Measurements from ENCODE around the gene ARAP2.
"Not testable (repeated sequence)": the region's sequence is repeated elsewhere in the genome, so short reads cannot be mapped to it uniquely, and the experiment has no call there.

The ARAP2 gene

DNA sequence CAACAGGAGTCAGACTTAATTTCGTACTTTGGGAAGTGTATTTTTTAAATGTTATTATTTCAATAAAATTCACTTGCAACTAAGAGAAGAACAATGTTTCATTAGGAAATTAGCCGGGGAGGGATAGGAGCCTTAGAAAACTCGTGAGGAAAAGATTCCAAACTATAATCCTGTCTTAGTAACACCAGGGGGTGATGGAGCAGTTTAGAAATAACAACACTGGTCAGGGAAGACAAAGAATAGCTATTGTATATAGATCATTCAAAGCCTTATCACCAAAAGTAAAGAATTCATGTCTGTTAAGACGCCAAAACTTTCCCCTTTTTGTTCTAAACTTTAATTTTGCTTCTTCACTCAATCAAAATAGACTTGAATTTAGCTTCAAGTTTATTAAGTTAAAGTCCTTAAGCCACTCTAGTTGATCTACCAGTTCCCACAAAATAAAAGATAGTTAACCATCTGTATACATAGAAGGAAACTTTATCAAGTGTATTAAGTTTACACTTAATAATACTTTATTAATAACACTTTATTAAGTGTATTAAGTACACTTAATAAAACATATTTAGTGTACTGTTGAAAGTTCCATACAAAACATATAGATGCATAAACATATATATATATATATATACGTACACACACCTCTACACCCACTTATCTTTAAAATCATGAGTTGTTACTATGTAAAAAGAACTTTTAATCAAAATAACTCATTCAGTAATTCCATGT is 60.5 kb downstream of the ARAP2 start:
- Histone ChIP-seq H3K4me1 (ENCODE audit: insufficient read depth, low read length) (no peaks in the 10 kb centered on the region), H4K20me1 (ENCODE audit: insufficient read depth, low read length) (no peaks in the 10 kb centered on the region), H3K9me3 (ENCODE audit: insufficient read depth, low read length, severe bottlenecking) (no peaks in the 10 kb centered on the region), H3K79me2 (ENCODE audit: insufficient read depth, low read length) (no peaks in the 10 kb centered on the region), H3K4me2 (ENCODE audit: insufficient read depth, low read length) (no peak overlapping the region), H3K27ac (ENCODE audit: low read length) (no peak overlapping the region), H3K36me3 (ENCODE audit: insufficient read depth, low read length) (peaks cover 44% of the 10 kb centered on the region), H3K4me3 (ENCODE audit: low read depth in 1 of 2, low read length in 2 of 2) (no peak overlapping the region), H3K9ac (ENCODE audit: low read depth, low read length) (no peak overlapping the region), H3K27me3 (ENCODE audit: insufficient read depth, low read length, poor library complexity) (no peaks in the 10 kb centered on the region), H2AFZ (ENCODE audit: low read depth, low read length) (no peak overlapping the region)
- no peak for ATAC-seq (ENCODE audit: insufficient read depth, low read depth)
- no peak for DNase-seq
- no peak for TF ChIP-seq EZH2 (IDR thresholded peaks at IDR 0.05; ENCODE audit: borderline replicate concordance, low read depth, low read length, severe bottlenecking)
- TF ChIP-seq, protein P1, sequence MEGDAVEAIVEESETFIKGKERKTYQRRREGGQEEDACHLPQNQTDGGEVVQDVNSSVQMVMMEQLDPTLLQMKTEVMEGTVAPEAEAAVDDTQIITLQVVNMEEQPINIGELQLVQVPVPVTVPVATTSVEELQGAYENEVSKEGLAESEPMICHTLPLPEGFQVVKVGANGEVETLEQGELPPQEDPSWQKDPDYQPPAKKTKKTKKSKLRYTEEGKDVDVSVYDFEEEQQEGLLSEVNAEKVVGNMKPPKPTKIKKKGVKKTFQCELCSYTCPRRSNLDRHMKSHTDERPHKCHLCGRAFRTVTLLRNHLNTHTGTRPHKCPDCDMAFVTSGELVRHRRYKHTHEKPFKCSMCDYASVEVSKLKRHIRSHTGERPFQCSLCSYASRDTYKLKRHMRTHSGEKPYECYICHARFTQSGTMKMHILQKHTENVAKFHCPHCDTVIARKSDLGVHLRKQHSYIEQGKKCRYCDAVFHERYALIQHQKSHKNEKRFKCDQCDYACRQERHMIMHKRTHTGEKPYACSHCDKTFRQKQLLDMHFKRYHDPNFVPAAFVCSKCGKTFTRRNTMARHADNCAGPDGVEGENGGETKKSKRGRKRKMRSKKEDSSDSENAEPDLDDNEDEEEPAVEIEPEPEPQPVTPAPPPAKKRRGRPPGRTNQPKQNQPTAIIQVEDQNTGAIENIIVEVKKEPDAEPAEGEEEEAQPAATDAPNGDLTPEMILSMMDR (IDR thresholded peaks at IDR 0.05; ENCODE audit: borderline replicate concordance, extremely low read depth, low read length, poor library complexity, severe bottlenecking) = no peak

DNA sequence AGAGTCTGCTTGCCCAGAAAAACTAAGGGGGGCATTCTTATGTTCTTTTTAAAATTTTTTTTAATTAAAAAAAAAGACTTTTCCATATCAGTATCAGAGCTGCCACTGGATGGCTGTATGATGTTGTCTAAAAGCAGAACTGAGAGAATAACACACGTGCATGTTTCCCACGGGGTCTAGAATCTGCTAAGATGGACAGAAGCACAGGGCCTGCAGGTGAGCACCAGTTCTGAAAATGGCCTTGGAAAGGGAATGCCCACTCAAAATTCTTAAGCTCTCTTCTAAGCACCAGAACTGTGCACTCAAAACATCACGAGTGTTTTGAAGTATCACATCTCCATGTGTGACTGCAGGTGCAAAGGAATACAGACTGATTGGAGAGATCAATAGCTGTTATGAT is 61.1 kb downstream of the ARAP2 start:
- no peak for DNase-seq
- H3K79me2 ChIP-seq (ENCODE audit: insufficient read depth, low read length) = no peaks in the 10 kb centered on the region
- no peak overlapping the region for H3K9ac ChIP-seq (ENCODE audit: low read depth, low read length)
- H3K4me2 ChIP-seq (ENCODE audit: insufficient read depth, low read length) = no peak overlapping the region
- H3K27ac ChIP-seq (ENCODE audit: low read length) = no peak overlapping the region
- no peak for ATAC-seq (ENCODE audit: insufficient read depth, low read depth)
- no peaks in the 10 kb centered on the region for H3K27me3 ChIP-seq (ENCODE audit: insufficient read depth, low read length, poor library complexity)
- no peak overlapping the region for H3K4me3 ChIP-seq (ENCODE audit: low read depth in 1 of 2, low read length in 2 of 2)
- no peaks in the 10 kb centered on the region for H3K9me3 ChIP-seq (ENCODE audit: insufficient read depth, low read length, severe bottlenecking)
- H2AFZ ChIP-seq (ENCODE audit: low read depth, low read length) = no peak overlapping the region
- no peaks in the 10 kb centered on the region for H3K4me1 ChIP-seq (ENCODE audit: insufficient read depth, low read length)
- H4K20me1 ChIP-seq (ENCODE audit: insufficient read depth, low read length) = no peaks in the 10 kb centered on the region
- peaks cover 44% of the 10 kb centered on the region for H3K36me3 ChIP-seq (ENCODE audit: insufficient read depth, low read length)
- TF ChIP-seq, protein P1 (IDR thresholded peaks at IDR 0.05; ENCODE audit: borderline replicate concordance, extremely low read depth, low read length, poor library complexity, severe bottlenecking) = no peak
- no peak for TF ChIP-seq EZH2 (IDR thresholded peaks at IDR 0.05; ENCODE audit: borderline replicate concordance, low read depth, low read length, severe bottlenecking)

DNA sequence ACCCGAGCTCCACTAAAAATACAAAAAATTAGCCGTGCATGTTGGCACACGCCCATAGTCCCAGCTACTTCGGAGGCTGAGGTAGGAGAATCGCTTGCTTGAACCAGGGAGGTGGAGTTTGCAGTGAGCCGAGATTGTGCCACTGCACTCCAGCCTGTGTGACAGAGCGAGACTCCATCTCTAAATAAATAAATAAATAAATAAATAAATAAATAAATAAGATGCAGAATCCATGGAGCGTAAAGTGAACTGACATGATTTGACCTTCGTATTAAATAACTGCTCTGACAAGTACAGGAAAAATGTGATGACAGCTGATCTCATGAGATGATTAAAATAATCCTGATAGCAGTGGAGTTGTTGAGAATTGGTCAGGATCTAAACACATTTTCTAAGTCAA is 62.0 kb downstream of the ARAP2 start:
- not testable (repeated sequence) for H3K9ac ChIP-seq (ENCODE audit: low read depth, low read length); H3K4me1 ChIP-seq (ENCODE audit: insufficient read depth, low read length); H3K9me3 ChIP-seq (ENCODE audit: insufficient read depth, low read length, severe bottlenecking); H3K27ac ChIP-seq (ENCODE audit: low read length); ATAC-seq (ENCODE audit: insufficient read depth, low read depth); H3K4me3 ChIP-seq (ENCODE audit: low read depth in 1 of 2, low read length in 2 of 2); DNase-seq; H2AFZ ChIP-seq (ENCODE audit: low read depth, low read length); H3K79me2 ChIP-seq (ENCODE audit: insufficient read depth, low read length); H4K20me1 ChIP-seq (ENCODE audit: insufficient read depth, low read length); H3K27me3 ChIP-seq (ENCODE audit: insufficient read depth, low read length, poor library complexity); H3K4me2 ChIP-seq (ENCODE audit: insufficient read depth, low read length)
- peaks cover 46% of the 10 kb centered on the region for H3K36me3 ChIP-seq (ENCODE audit: insufficient read depth, low read length)

DNA sequence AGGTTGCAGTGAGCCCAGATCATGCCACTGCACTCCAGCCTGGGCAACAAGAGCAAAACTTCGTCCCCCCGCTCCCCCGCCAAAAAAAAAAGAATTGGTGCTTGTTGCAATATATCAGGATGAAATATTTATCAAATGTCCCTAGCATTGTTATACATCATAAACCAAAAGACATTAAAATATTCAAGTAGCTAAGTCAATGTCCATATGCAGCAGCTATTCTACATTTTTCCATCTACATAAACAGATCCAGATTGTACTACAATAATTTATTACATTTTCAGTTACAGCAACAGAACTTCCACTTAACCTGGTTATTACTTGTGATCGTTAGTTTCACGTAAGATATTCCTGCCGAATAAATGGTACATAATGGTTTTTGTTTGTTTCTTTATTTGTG is 64.1 kb downstream of the ARAP2 start:
- no peaks in the 10 kb centered on the region for H3K4me1 ChIP-seq (ENCODE audit: insufficient read depth, low read length)
- H3K27ac ChIP-seq (ENCODE audit: low read length) = no peak overlapping the region
- ATAC-seq (ENCODE audit: insufficient read depth, low read depth) = no peak

More for the DNA sequence above, 64.1 kb downstream of the ARAP2 start:
- Histone ChIP-seq H3K9ac (ENCODE audit: low read depth, low read length) (no peak overlapping the region), H3K4me3 (ENCODE audit: low read depth in 1 of 2, low read length in 2 of 2) (no peak overlapping the region), H3K36me3 (ENCODE audit: insufficient read depth, low read length) (peaks cover 39% of the 10 kb centered on the region), H3K79me2 (ENCODE audit: insufficient read depth, low read length) (no peaks in the 10 kb centered on the region), H2AFZ (ENCODE audit: low read depth, low read length) (no peak overlapping the region), H3K4me2 (ENCODE audit: insufficient read depth, low read length) (no peak overlapping the region), H3K27me3 (ENCODE audit: insufficient read depth, low read length, poor library complexity) (no peaks in the 10 kb centered on the region), H3K9me3 (ENCODE audit: insufficient read depth, low read length, severe bottlenecking) (no peaks in the 10 kb centered on the region), H4K20me1 (ENCODE audit: insufficient read depth, low read length) (no peaks in the 10 kb centered on the region)
- DNase-seq = no peak
- TF ChIP-seq, protein P1 (IDR thresholded peaks at IDR 0.05; ENCODE audit: borderline replicate concordance, extremely low read depth, low read length, poor library complexity, severe bottlenecking) = no peak
- no peak for TF ChIP-seq EZH2 (IDR thresholded peaks at IDR 0.05; ENCODE audit: borderline replicate concordance, low read depth, low read length, severe bottlenecking)

All from DND-41 (cell line).